A549 (cell line): ENCODE data around the gene TMEM9.

Source experiments
- BHLHE40 ChIP-seq: IDR thresholded peaks from 2 replicates; pipeline ENCODE4 v1.6.1; 2012; ENCODE audit warnings: low read depth, low read length, inconsistent platforms
- CBX2 ChIP-seq: fragments of 200-600 bp; sonication (generic); IDR thresholded peaks from 2 replicates; pipeline ENCODE4 v1.6.1; 2016; ENCODE audit warnings: low read depth, mild to moderate bottlenecking, borderline replicate concordance
- CEBPB ChIP-seq, 2 experiments: fragments of >200 bp in 1 of 2; sonication (Bioruptor Twin) in 1 of 2; formaldehyde crosslinking in 1 of 2; IDR thresholded peaks; 2 replicates each; pipeline ENCODE4 v1.6.1; 2012 to 2016
- EP300 ChIP-seq, 2 experiments: fragments of >200 bp; sonication (Bioruptor Twin); formaldehyde crosslinking; IDR thresholded peaks; 2 replicates in 1 of 2; 3 replicates in 1 of 2; pipeline ENCODE4 v1.6.1; 2016 to 2017
- FOSB ChIP-seq: fragments of 250-450 bp; sonication (Bioruptor Pico); IDR thresholded peaks from 2 replicates; pipeline ENCODE4 v1.5.0; 2020; ENCODE audit warnings: mild to moderate bottlenecking, moderate library complexity
- JUN ChIP-seq, 2 experiments: fragments of >200 bp; sonication (Bioruptor Twin); formaldehyde crosslinking; IDR thresholded peaks; 2 replicates in 1 of 2; 3 replicates in 1 of 2; pipeline ENCODE4 v1.6.1; 2016 to 2017
- MAFK ChIP-seq: fragments of 450-650 bp; IDR thresholded peaks from 2 replicates; pipeline ENCODE4 v1.6.1; 2014; ENCODE audit not compliant: partially characterized antibody
- POLR2A ChIP-seq: IDR thresholded peaks from 2 replicates; pipeline ENCODE4 v1.6.1; 2012; ENCODE audit warnings: mild to moderate bottlenecking, low read length
- TF ChIP-seq, protein P1 (sequence below): fragments of >200 bp; sonication (Bioruptor Twin); formaldehyde crosslinking; IDR thresholded peaks from 3 replicates; pipeline ENCODE4 v1.5.1; 2016
- TF ChIP-seq, protein P2 (sequence below): fragments of >200 bp; sonication (Bioruptor Twin); formaldehyde crosslinking; IDR thresholded peaks from 3 replicates; pipeline ENCODE4 v1.6.1; 2016
- TF ChIP-seq, protein P3 (sequence below): IDR thresholded peaks from 2 replicates; pipeline ENCODE4 v1.6.1; 2012

DNA sequence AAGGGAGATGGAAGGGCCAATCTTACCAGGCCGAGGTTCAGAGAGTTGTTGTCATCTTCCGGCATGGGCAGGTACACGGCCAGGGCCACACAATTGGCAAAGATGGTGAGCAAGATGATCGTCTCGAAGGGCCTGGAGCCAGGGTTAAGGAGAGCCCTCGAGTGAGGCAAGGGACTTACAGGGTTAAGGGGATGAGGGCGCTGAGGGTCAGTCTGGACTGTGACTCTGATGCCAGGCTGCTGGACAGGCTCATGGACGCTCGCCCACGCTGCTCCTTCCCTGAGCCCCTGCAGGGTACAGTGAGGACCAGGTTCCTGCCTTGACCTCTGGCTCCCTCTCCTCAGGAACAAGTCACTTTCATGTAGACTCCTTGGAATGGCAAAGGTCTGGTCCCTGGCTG is 44.1 kb downstream of the TMEM9 start:
- TF ChIP-seq MAFK (no peak), CEBPB (IDR thresholded peaks at IDR 0.05) (no peak), CBX2 (no peak), POLR2A (no peak), BHLHE40 (no peak), FOSB (CRISPR knock-in tag) (no peak), JUN (IDR thresholded peaks at IDR 0.05) (no peak), EP300 (IDR thresholded peaks at IDR 0.05) (no peak)
- TF ChIP-seq, protein P1, sequence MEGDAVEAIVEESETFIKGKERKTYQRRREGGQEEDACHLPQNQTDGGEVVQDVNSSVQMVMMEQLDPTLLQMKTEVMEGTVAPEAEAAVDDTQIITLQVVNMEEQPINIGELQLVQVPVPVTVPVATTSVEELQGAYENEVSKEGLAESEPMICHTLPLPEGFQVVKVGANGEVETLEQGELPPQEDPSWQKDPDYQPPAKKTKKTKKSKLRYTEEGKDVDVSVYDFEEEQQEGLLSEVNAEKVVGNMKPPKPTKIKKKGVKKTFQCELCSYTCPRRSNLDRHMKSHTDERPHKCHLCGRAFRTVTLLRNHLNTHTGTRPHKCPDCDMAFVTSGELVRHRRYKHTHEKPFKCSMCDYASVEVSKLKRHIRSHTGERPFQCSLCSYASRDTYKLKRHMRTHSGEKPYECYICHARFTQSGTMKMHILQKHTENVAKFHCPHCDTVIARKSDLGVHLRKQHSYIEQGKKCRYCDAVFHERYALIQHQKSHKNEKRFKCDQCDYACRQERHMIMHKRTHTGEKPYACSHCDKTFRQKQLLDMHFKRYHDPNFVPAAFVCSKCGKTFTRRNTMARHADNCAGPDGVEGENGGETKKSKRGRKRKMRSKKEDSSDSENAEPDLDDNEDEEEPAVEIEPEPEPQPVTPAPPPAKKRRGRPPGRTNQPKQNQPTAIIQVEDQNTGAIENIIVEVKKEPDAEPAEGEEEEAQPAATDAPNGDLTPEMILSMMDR: no peak
- TF ChIP-seq, protein P2, sequence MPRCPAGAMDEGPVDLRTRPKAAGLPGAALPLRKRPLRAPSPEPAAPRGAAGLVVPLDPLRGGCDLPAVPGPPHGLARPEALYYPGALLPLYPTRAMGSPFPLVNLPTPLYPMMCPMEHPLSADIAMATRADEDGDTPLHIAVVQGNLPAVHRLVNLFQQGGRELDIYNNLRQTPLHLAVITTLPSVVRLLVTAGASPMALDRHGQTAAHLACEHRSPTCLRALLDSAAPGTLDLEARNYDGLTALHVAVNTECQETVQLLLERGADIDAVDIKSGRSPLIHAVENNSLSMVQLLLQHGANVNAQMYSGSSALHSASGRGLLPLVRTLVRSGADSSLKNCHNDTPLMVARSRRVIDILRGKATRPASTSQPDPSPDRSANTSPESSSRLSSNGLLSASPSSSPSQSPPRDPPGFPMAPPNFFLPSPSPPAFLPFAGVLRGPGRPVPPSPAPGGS: no peak
- TF ChIP-seq, protein P3, sequence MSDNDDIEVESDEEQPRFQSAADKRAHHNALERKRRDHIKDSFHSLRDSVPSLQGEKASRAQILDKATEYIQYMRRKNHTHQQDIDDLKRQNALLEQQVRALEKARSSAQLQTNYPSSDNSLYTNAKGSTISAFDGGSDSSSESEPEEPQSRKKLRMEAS: no peak
